Prostate gland (tissue), 2 donors: Measurements from ENCODE around the gene SBF1.

Experiments used
- POLR2A ChIP-seq: fragments of 450-650 bp; IDR thresholded peaks from one replicate; pipeline ENCODE4 v1.6.1; 2016; ENCODE audit warnings: antibody characterized with exemption, mild to moderate bottlenecking
- POLR2AphosphoS5 ChIP-seq: sonication (generic); formaldehyde crosslinking; IDR thresholded peaks from one replicate; pipeline ENCODE4 v1.6.1; 2017; ENCODE audit warnings: antibody characterized with exemption
- TF ChIP-seq, protein P1 (sequence below), 4 experiments: fragments of 200-600 bp in 2 of 4; fragments of 450-650 bp in 2 of 4; sonication (generic) in 2 of 4; IDR thresholded peaks; 1 replicate in 3 of 4; 2 replicates in 1 of 4; pipeline ENCODE4 v1.5.1; 2016 to 2019; ENCODE audit warnings: antibody characterized with exemption in 4 of 4, mild to moderate bottlenecking in 2 of 4, moderate library complexity in 2 of 4

DNA sequence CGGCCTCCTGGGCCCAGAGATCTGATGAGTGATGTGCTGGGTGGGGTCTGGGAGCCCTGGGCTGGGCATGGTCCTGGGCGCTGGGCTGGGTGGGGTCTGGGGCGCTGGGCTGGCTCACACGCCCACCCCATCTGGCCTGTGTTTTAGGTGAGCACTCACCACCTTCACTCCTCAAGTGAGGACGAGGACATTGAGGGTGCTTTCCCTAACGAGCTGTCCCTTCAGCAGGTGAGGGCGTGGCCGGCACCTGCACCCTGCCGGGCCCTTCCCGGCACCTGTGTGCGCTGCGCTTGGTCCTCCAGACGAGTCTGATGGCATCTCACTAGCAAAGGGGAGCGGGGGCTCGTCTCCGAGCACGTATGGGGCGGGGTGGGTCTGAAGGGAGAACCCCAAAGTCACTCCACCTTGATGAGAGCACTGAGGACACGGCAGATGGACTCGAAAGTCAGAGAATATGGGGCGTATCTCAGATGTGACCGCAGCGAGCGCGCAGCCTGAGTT is 37.9 kb downstream of the SBF1 start:
- TF ChIP-seq, protein P1, sequence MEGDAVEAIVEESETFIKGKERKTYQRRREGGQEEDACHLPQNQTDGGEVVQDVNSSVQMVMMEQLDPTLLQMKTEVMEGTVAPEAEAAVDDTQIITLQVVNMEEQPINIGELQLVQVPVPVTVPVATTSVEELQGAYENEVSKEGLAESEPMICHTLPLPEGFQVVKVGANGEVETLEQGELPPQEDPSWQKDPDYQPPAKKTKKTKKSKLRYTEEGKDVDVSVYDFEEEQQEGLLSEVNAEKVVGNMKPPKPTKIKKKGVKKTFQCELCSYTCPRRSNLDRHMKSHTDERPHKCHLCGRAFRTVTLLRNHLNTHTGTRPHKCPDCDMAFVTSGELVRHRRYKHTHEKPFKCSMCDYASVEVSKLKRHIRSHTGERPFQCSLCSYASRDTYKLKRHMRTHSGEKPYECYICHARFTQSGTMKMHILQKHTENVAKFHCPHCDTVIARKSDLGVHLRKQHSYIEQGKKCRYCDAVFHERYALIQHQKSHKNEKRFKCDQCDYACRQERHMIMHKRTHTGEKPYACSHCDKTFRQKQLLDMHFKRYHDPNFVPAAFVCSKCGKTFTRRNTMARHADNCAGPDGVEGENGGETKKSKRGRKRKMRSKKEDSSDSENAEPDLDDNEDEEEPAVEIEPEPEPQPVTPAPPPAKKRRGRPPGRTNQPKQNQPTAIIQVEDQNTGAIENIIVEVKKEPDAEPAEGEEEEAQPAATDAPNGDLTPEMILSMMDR (IDR thresholded peaks at IDR 0.05) = no peak
- TF ChIP-seq POLR2A = no peak
- TF ChIP-seq POLR2AphosphoS5 = no peak
